Measurements from ENCODE around the gene PTEN. TPM values are rescaled to one million over a fixed set of nuclear protein-coding genes. Genes with fewer than 3 reads are reported as not detected.

Gene PTEN
- total and polyA plus RNA-seq, 9 of the 15 experiments (the other 6 are each of a cell fraction or from before 2014, with no cell fraction given) = 8.4 to 56.9 (median 22.2) TPM

- TF ChIP-seq, protein P1, sequence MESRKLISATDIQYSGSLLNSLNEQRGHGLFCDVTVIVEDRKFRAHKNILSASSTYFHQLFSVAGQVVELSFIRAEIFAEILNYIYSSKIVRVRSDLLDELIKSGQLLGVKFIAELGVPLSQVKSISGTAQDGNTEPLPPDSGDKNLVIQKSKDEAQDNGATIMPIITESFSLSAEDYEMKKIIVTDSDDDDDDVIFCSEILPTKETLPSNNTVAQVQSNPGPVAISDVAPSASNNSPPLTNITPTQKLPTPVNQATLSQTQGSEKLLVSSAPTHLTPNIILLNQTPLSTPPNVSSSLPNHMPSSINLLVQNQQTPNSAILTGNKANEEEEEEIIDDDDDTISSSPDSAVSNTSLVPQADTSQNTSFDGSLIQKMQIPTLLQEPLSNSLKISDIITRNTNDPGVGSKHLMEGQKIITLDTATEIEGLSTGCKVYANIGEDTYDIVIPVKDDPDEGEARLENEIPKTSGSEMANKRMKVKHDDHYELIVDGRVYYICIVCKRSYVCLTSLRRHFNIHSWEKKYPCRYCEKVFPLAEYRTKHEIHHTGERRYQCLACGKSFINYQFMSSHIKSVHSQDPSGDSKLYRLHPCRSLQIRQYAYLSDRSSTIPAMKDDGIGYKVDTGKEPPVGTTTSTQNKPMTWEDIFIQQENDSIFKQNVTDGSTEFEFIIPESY (CRISPR knock-in tag; IDR thresholded peaks at IDR 0.05) = no peak
- peak; percentile 83 for TF ChIP-seq CHD2 (IDR thresholded peaks at IDR 0.05; ENCODE audit: low read depth, low read length)
- peak; percentile 66; the same call in 1 of the 2 replicates for TF ChIP-seq NBN (IDR thresholded peaks at IDR 0.05; ENCODE audit: low read depth)
- TF ChIP-seq CHAMP1 (IDR thresholded peaks at IDR 0.05) = peak; percentile 75; the same call in 1 of the 2 replicates
- TF ChIP-seq CC2D1A (IDR thresholded peaks at IDR 0.05) = 0 out of 2 replicates have a peak, but pooled peaks have one; percentile 45
- peak; percentile 76 for TF ChIP-seq GMEB1 (CRISPR knock-in tag; IDR thresholded peaks at IDR 0.05)
- peak; percentile 33; the same call in 1 of the 2 replicates for TF ChIP-seq ZNF24 (IDR thresholded peaks at IDR 0.05)
- no peak for TF ChIP-seq PRMT5 (CRISPR knock-in tag; IDR thresholded peaks at IDR 0.05)
- no peak for TF ChIP-seq RUNX1 (IDR thresholded peaks at IDR 0.05; ENCODE audit: low read depth)
- TF ChIP-seq, protein P2, sequence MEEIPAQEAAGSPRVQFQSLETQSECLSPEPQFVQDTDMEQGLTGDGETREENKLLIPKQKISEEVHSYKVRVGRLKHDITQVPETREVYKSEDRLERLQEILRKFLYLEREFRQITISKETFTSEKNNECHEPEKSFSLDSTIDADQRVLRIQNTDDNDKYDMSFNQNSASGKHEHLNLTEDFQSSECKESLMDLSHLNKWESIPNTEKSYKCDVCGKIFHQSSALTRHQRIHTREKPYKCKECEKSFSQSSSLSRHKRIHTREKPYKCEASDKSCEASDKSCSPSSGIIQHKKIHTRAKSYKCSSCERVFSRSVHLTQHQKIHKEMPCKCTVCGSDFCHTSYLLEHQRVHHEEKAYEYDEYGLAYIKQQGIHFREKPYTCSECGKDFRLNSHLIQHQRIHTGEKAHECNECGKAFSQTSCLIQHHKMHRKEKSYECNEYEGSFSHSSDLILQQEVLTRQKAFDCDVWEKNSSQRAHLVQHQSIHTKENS (CRISPR knock-in tag; IDR thresholded peaks at IDR 0.05) = no peak
- TF ChIP-seq ZSCAN32 (CRISPR knock-in tag; IDR thresholded peaks at IDR 0.05) = no peak
- no peak; the same call in 1 of the 2 replicates for TF ChIP-seq ZNF644 (tag; IDR thresholded peaks at IDR 0.05; ENCODE audit: low read depth)
- TF ChIP-seq PTRF (tag; IDR thresholded peaks at IDR 0.05) = no peak
- TF ChIP-seq TARDBP (IDR thresholded peaks at IDR 0.05) = peak; percentile 55; the same call in 1 of the 2 replicates
- TF ChIP-seq MAFG (tag; conservative IDR thresholded peaks at IDR 0.05) = no peak
- peak; percentile 72; the same call in 1 of the 2 replicates for TF ChIP-seq ZSCAN29 (IDR thresholded peaks at IDR 0.05)
- no peak for TF ChIP-seq KLF6 (CRISPR knock-in tag; IDR thresholded peaks at IDR 0.05; ENCODE audit: borderline replicate concordance)
- 0 out of 2 replicates have a peak, but pooled peaks have one; percentile 11 for TF ChIP-seq ZBTB17 (CRISPR knock-in tag; IDR thresholded peaks at IDR 0.05)
- peak; percentile 50; the same call in 1 of the 2 replicates for TF ChIP-seq ZNF175 (CRISPR knock-in tag; IDR thresholded peaks at IDR 0.05; ENCODE audit: low read depth)
- TF ChIP-seq SMARCE1 (IDR thresholded peaks at IDR 0.05) = no peak
- TF ChIP-seq YY1 (IDR thresholded peaks at IDR 0.05; ENCODE audit: borderline replicate concordance in 1 of 3, control insufficient read depth in 1 of 3, extremely low read depth in 1 of 3, insufficient read depth in 3 of 3, insufficient read length in 1 of 3, insufficient replicate concordance in 2 of 3, low read depth in 1 of 3, low read length in 2 of 3) = peak in 1 of 3 experiments; percentile 77
- TF ChIP-seq RBM17 (IDR thresholded peaks at IDR 0.05; ENCODE audit: borderline replicate concordance, low read depth, low read length) = no peak
These were observed 1.3 kb upstream of the PTEN start (continued) for GRCh38 chr10:87861953-87862678.

Data from K562 (cell line).